GM19372 (cell line): ENCODE measurements around the gene CX3CL1.
A peak's percentile ranks its signal among the peaks of the same experiment; 100 is the strongest.
"Not testable (repeated sequence)": the region's sequence is repeated elsewhere in the genome, so short reads cannot be mapped to it uniquely, and the experiment has no call there.

Experiments used
- ATAC-seq: cut with Tn5 transposase; IDR thresholded peaks from one replicate; pipeline ENCODE4 v1.9.1; 2021; ENCODE audit warnings: mild to moderate bottlenecking, low read depth, moderate library complexity; ENCODE audit not compliant: unreplicated experiment

The CX3CL1 gene

DNA sequence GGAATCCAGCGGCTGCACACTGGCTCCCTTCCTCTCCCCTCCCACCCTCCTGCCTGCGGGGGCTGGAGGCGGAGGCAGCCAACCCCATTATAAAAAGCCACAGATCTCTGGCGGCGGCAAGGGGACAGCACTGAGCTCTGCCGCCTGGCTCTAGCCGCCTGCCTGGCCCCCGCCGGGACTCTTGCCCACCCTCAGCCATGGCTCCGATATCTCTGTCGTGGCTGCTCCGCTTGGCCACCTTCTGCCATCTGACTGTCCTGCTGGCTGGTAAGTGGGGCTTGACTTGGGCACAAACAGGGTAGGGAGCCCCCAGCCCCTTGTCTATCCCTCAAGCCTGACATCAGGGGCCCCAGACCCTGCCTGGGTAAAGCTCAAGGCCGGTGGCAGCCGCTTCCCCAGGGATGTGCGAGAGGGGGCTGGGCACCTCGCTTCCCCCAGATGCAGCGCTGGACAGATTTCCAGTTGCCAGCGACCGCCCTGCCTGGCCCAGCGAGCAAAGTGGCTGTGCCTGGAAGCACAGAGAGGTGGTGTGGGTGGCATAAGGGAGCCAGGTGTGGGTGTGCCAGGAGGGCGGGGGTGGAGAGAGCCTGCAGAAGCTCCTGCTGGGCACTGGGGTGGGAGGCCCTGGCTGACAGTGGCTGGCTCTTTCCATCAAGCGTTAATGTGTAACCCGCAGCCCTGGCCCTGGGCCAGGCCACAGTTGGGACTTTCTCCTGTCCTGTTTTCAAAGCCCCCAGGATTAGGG, at the start of gene CX3CL1:
TSS of gene CX3CL1 (plus strand) at position 119 of the 745 bp plus-strand sequence. CDS start at position 198, 79 bp downstream.
- ATAC-seq, result no peak

- ATAC-seq, result no peak
Measured at GRCh38 chr16:57324749-57325148, 47.5 kb upstream of the CX3CL1 start.

DNA sequence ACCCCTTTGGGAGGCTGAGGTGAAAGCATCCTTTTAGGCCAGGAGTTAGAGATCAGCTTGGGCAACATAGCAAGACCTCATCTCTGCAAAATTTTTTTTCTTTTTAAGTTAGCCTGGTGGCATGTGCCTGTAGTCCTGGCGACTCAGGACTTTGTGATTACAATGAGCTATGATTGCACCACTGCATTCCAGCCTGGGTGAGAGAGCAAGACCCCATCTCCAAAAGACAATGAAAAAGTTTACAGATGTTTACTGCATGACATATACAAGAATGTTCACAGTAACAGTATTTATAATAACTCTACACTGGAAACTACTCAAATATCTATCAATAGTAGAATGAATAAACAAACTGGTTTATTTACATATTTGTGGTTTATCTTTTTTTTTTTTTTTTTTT, 46.8 kb upstream of the CX3CL1 start:
- no peak for ATAC-seq

DNA sequence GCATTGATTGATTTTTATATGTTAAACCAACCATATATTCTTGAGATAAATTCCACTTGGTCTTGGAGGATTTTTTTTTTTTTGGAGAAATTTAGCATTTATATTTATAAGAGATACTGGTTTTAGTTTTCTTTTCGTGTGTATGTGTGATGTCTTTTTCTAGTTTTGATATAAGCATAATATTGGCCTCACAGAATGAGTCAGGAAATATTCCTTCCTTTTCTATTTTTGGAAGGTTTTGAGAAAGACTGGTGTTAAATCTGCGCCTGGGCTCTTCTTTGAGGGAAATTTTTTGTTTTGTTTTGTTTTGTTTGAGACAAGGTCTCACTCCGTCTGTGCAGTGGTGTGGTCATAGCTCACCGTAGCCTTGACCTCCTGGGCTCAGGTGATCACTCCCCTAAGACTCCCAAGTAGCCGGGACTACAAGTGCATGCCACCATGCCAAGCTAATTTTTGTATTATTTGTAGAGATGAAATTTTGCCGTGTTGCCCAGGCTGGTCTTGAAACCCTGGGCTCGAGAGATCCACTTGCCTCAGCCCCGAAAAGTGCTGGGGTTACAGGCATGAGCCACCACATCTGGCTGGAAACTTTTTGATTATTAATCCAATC, 42.5 kb upstream of the CX3CL1 start:
- ATAC-seq, result no peak

DNA sequence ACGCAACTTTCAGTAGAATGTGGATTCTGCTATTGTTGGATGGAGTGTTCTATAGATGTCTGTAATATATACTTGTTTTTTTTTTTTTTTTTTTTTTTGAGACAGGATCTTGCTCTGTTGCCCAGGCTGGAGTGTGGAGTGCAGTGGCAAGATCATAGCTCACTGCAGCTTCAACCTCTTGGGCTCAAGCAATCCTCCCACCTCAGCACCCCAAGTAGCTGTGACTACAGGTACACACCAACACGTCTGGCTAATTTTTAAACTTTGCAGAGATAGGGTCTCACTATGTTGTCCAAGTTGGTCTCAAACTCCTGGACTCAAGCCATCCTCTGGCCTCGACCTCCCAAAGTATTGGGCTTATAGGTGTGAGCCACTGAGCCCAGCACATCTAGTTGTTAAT, 40.9 kb upstream of the CX3CL1 start:
- ATAC-seq, result no peak

- no peak for ATAC-seq
Measured at GRCh38 chr16:57333402-57333801, 38.9 kb upstream of the CX3CL1 start.

DNA sequence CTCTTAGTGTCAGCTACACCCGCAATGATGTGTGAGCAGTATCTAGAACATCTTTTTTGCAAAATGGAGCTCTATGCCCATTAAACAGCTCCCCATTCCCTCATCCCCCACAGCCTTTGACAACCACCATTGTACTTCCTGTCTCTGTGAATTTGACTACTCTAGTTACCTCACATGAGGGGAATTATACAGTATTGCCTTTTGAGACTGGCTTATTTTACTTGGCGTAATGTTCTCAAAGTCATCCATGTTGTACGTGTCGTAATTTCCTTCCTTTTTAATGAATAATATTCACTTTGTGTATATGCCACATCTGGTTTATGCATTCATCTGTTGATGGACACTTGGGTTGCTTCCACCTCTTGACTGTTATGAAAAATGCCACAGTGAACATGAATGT, 36.9 kb upstream of the CX3CL1 start:
- ATAC-seq, result no peak

DNA sequence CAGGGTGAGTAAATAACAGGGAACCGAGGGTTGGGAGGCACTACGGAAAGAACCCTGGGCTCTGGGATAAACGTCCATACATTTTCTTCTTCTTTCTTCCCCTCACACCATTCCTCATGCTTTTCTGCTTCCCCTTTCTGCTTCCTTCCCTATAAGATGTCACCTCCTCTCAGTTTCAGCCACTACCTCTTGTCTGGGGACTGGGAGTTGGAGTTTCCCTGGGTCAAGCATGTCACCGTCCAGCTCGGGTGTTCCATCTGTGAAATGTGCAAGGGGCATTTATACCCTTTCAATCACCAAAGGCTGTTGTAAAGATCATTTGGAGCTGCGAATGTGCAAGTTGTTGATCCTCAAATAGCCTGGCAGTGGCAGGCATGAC, 31.2 kb upstream of the CX3CL1 start:
- no peak for ATAC-seq

GRCh38 chr16:57341441-57342303, 30.6 kb upstream of the CX3CL1 start:
- ATAC-seq, result no peak

GRCh38 chr16:57342606-57343005, 29.7 kb upstream of the CX3CL1 start:
- ATAC-seq, result not testable (repeated sequence)

DNA sequence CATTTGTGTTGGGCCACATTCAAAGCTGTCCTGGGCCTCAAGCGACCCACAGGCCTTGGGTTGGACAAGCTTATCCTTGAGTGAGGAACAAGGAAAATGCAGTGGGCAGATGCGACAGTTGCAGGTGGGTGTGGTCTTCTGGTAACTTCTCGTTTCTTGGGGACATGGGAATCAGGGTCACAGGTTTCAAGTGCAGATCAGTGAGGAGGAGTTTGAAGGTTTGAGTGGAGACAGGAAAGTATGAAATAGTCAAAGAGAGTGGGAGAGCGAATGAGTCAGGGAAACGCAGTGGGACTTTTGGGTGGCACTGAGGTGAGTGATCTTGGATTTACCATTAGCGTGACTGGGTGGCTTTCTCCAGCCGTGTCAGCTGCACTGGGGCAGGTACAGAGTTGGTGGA, 29.1 kb upstream of the CX3CL1 start:
- no peak for ATAC-seq

DNA sequence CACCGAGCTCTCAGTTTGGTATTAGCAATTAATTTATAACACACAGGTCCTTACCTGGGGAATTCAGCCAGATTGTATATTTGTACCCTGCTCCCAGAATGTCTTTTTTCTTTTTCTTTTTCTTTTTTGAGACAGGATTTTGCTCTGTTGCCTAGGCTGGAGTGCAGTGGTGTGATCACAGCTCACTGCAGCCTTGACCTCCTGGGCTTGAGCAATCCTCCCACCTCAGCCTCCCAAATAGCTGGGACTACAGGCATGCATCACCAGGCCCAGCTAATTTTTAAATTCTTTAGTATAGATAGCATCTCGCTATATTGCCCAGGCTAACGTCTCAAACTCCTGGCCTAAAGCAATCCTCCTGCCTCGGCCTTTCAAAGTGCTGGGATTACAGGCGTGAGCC, 28.2 kb upstream of the CX3CL1 start:
- ATAC-seq, result not testable (repeated sequence)

- no peak for ATAC-seq
Measured at GRCh38 chr16:57345021-57345420, 27.3 kb upstream of the CX3CL1 start.

GRCh38 chr16:57345666-57346204, 26.6 kb upstream of the CX3CL1 start:
- no peak for ATAC-seq

- ATAC-seq, result no peak
Measured at GRCh38 chr16:57347858-57348257, 24.4 kb upstream of the CX3CL1 start.

- no peak for ATAC-seq
Measured at GRCh38 chr16:57348327-57348726, 24.0 kb upstream of the CX3CL1 start.

GRCh38 chr16:57349212-57350031, 22.9 kb upstream of the CX3CL1 start:
- ATAC-seq, result peak; percentile 88

- no peak for ATAC-seq
Measured at GRCh38 chr16:57352636-57353047, 19.6 kb upstream of the CX3CL1 start.

GRCh38 chr16:57354311-57354710, 18.0 kb upstream of the CX3CL1 start:
- no peak for ATAC-seq

DNA sequence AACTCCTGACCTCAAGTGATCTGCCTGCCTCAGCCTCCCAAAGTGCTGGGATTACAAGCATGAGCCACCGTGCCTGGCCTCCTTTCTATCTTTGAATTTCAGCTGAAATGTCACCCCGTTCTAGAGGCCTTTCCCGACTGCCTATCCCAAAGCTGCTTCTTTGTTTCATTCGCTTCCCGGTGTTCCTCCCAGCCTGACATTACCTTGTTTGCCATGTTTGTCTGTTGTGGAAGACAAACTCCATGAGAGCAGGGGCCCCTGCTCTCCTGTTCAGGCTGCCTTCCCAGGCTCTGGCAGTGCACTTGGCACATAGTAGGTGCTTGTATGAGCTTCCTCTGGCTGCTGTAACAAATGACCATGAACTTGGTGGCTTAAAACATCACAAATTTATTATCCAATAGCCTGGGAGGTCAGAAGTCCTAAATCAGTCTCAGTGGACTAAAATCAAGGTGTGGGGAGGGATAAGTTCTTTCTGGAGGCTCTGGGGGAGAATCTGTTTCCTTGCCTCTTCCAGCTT, 16.3 kb upstream of the CX3CL1 start:
- no peak for ATAC-seq
